ENCODE data around the gene ABLIM3.
"Not testable (repeated sequence)": the region's sequence is repeated elsewhere in the genome, so short reads cannot be mapped to it uniquely, and the experiment has no call there.

ABLIM3 gene

DNA sequence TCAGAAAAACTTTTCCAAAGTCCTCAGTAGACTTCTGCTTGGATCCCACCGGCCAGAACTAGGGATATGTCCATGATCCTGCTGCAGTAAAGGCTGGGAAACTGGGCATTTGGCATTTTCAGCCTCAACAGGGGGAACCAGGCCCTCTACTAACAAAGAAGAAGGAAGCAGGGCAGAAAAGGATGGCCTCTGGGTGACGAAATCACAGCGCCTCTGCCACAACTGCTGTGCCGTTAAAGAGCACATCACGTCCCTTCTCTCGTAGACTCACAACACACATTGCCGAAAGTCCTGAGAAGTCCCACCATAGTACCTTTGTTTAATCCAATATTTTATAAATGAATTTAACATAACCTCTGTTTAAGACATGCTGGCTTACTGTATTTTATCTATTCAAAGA is 120.0 kb downstream of the ABLIM3 start:
- no peak for DNase-seq

DNA sequence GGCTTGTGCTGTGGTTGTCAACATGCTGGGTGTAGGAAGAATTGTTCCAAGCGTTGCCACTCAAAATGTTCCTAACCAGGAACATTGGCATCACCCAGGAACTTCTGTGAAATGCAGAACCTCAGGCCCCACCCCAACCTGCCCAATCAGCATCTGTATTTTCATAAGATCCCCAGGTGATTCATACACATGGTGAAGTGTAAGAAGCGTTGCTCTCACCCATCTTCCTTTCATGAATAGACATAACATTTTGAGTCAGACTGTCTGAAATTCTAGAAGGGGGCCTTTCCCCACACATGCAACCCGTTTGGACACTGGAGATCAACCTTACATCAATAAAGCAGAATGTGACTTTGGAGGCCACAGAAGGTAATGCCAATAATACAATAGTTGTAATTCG is 121.0 kb downstream of the ABLIM3 start:
- no peak for DNase-seq

DNA sequence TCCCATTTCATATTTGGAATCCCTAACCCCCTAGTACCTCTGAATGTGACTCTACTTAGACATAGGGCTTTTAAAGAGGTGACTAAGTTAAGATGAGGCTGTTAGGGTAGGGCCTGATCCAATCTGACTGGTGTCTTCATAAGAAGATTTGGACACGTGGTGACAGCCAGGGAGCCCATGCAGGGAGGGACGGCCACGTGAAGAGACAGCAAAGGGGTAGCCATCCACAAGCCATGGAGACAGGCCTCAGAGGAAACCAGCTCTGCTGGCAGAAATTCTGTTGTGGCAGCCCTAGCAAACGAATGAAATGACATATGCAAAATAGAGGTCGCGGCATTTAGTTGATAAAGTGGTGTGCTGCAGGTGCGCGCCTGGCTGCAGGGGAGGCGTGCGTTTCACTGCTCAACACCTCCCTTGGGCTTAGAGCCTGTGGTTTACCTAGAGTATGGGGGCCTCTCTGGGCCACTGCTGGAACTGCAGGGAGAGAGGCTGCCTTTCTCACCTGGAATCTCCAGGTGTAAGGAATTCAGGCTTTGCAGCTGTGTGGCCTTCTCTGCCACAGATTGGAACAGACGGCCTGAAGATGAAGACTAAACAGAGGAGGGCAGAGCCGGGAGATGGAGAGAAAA is 123.3 kb downstream of the ABLIM3 start:
- DNase-seq = no peak

- no peak for DNase-seq
Observed at GRCh38 chr5:149265068-149265465, 123.8 kb downstream of the ABLIM3 start.

- DNase-seq = no peak
Observed at GRCh38 chr5:149265597-149265996, 124.3 kb downstream of the ABLIM3 start.

GRCh38 chr5:149267241-149267973 is 126.1 kb downstream of the ABLIM3 start:
- no peak for DNase-seq

DNA sequence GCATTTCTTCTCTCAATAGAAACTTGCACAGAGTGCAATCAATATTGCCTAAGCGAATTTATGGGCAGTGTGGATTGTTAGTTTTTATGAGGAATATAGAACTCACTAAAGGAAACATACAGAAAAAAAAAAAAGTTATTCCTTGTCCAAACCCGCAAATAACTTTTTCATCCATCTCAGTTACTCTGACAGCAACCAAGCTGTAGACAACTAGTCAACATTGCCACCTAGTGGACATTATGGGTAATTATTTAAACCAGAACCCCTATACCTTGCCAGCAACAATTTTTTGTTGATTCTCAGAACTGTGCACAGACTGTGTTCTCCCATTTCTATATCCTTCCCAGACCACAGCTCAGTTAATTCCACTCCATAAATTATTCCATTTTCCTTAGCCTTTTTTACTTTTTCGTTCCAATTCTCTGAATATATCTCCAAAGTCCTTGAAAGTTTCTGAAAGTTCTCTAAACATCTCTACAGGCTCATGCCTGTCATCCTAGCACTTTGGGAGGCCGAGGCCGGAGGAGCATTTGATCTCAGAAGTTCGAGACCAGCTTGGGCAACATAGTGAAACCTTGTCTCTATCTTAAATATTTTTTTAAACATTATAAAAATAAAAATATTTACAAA is 127.8 kb downstream of the ABLIM3 start:
- DNase-seq = peak in 1 of 2 experiments; percentile 67

DNA sequence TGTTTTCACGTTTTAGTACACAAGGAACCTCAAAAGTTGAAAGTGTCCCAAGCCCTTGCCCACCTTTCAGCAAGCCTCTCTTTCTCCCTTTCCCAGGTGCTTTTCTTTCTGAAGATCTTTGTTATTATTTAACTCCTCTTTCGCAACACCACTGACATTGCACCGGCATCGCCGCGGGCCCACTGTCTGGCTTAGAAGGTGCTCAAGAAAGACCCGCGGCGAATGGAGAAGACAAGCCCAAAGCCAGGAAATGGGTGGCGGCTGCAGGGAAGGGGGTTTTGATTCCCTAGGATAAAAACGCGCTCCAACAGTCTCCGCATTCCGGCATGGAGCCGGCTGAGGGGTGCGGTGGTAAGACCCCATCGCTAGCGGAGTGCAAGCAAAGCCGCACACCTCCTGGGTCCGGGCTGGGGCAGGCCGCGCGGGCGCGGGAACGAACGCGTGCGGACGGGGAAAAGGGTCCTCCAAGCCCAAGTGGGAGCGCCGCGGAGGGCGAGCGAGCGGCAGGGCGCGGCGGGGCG is 130.0 kb downstream of the ABLIM3 start:
- DNase-seq = no peak

- DNase-seq = peak in 1 of 2 experiments; percentile 15
Observed at GRCh38 chr5:149271716-149272563, 130.6 kb downstream of the ABLIM3 start, which contains the start of gene AFAP1L1. Gene AFAP1L1 (plus strand): TSS chr5:149271859. CDS start chr5:149271969, 110 bp downstream.

DNA sequence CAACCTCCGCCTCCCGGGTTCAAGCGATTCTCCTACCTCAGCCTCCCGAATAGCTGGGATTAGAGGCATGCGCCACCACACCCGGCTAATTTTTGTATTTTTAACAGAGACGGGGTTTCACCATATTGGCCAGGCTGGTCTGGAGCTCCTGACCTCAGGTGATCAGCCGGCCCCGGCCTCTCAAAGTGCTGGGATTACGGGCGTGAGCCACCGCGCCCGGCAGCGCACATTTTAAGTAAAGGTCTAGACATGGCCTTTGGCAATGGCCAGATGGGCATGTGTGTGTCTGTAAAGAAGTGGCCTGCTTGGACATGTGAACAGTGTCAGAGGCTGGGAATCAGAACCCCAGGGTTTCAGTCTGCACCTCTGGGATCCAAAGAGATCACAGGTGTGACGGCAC is 131.5 kb downstream of the ABLIM3 start:
- DNase-seq = not testable (repeated sequence)

DNA sequence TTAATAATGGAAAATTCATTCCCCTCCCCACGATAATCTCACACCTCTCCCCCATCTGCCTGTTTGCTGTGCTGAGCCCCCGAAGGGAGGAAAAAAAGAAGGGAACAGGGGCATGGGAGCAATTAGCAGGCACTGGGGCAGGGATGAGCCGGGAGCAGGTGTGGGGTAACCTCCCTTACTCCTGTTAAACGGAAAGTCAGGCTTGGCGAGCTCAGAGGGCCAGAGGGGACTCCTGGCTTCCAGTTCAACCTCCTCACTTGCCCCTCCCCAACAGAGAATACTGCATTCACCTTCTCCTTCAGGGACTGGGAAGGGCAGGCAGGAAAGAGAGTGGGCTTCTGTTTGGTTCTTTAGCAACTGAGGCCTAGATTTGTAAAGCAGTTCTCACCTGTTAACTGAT is 131.9 kb downstream of the ABLIM3 start:
- DNase-seq = no peak

- no peak for DNase-seq
Observed at GRCh38 chr5:149273950-149274349, 132.7 kb downstream of the ABLIM3 start.

DNA sequence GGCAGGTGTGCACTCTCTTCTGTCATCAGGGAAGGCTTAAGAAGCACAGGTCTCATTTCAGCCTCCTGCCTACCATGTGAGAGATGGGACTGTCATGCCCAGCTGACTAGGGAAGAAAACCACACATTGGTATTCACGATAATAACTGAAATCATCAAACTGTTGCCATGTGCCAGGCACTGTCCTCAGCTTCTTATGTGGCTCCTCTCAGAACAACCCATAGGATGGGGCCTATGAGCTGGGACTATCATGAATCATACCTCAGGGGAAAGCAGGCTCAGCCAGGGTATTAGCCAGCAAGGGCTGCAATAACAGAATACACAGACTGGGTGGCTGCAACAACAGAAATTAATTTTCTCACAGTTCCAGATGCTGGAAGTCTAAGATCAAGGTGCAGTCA is 133.6 kb downstream of the ABLIM3 start:
- DNase-seq = no peak

DNA sequence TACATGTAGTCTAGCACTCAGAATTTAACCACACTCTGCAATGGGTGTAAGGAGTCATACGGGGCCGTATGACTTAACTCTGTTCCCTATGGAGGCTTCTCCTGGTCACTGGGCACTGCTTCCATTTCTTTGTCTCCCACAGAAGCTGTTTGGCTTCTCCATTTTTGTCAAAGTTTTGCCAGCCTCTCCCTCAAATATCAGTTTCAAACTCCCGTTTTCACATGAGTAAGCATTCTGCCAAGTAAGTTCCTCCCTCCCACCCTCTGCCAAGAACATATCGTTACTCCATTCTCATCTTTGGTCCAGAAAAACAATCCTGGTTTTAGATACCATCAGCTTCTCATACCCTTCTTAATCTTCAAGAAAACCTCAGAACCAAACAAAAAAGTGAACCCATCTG is 136.5 kb downstream of the ABLIM3 start:
- DNase-seq = no peak

GRCh38 chr5:149278451-149279210 is 137.3 kb downstream of the ABLIM3 start:
- no peak for DNase-seq

DNA sequence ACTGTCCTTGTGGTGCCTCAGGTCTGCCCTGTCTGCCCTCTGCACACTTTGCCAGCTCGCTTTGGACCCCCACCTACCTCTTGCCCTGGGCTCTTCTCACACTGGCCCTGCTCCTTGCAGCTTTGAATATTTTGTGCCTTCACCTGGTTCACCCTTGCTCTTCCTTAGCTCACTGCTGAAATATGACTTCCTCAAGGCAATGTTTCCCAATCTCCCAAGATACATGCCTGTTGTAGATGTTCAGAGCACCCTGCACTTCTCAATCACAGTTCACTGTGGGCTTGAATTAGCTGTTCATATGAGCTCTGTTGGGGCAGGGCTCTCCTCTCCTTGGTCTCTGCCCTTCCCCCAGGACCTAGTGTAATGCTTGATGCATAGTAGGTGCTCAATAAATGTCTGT is 138.4 kb downstream of the ABLIM3 start:
- no peak for DNase-seq

GRCh38 chr5:149280124-149280523 is 138.8 kb downstream of the ABLIM3 start:
- DNase-seq = no peak

DNA sequence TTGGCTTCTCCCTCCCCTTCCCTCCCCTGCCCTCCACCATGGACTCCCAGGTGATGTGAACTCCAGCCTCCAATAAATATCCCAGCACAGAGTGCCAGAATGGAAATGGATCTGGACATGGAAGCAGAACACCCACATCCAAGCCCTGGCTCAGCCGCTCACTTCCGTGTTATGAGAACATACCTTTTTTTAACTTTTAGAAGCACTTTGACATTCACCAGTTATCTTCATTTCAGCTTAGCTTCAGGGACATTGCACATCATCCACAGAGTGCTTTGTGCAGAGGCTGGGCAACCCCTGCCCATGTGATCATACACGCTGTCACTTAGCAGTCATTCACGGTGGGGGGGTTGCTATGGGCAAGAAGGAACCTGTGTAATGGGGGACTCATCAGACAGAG is 139.5 kb downstream of the ABLIM3 start:
- DNase-seq = no peak

GRCh38 chr5:149282027-149282965 is 141.0 kb downstream of the ABLIM3 start:
- no peak for DNase-seq

DNA sequence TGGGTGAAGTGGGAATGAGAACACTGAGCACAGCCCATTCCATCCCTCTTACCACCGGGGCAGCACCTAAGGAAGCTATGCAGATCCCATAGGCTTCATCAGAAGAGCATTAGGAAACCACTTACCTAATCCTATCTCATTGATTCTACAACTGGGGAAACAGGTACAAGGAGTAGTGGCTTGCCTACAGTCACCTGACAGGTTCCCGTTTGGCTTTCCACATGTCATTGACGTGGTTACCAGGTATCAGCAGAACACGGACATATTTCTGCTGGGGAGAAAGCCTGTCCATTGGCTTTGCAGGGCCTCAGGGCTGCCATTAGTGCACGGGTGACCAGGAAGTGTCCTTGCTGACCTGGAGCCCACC is 141.7 kb downstream of the ABLIM3 start:
- DNase-seq = no peak
